Stimulated activated CD8-positive, alpha-beta memory T cell treated with anti-CD3 and anti-CD28 coated beads, Interleukin-15, amount 100 ng/mL, for 1 hour (primary cell): ENCODE data around the gene CRABP2.

ENCODE experiments used
- DNase-seq: peaks from one replicate; pipeline ENCODE4 v3.0.0-alpha.2; 2020; ENCODE audit warnings: low read depth

CRABP2 gene

GRCh38 chr1:156667968-156668709 lies 37.2 kb downstream of the CRABP2 start:
- DNase-seq = no peak

GRCh38 chr1:156667610-156667967 lies 37.8 kb downstream of the CRABP2 start:
- no peak for DNase-seq

- no peak for DNase-seq
Measured at GRCh38 chr1:156666862-156667609, 38.3 kb downstream of the CRABP2 start.

GRCh38 chr1:156665539-156665938 lies 39.8 kb downstream of the CRABP2 start:
- DNase-seq = no peak

GRCh38 chr1:156664767-156665411 lies 40.5 kb downstream of the CRABP2 start:
- DNase-seq = no peak

- DNase-seq = no peak
Measured at GRCh38 chr1:156664046-156664766, 41.2 kb downstream of the CRABP2 start.

GRCh38 chr1:156663178-156663577 lies 42.2 kb downstream of the CRABP2 start:
- DNase-seq = no peak

- DNase-seq = no peak
Measured at GRCh38 chr1:156662800-156663055, 42.7 kb downstream of the CRABP2 start.

- DNase-seq = no peak
Measured at GRCh38 chr1:156662005-156662799, 43.2 kb downstream of the CRABP2 start.

GRCh38 chr1:156660752-156661112 lies 44.7 kb downstream of the CRABP2 start:
- DNase-seq = no peak

GRCh38 chr1:156659988-156660751 lies 45.2 kb downstream of the CRABP2 start:
- peak; percentile 79 for DNase-seq

- DNase-seq = no peak
Measured at GRCh38 chr1:156659661-156659987, 45.8 kb downstream of the CRABP2 start.

- DNase-seq = no peak
Measured at GRCh38 chr1:156658945-156659574, 46.3 kb downstream of the CRABP2 start.

GRCh38 chr1:156658496-156658895 lies 46.9 kb downstream of the CRABP2 start:
- no peak for DNase-seq

- no peak for DNase-seq
Measured at GRCh38 chr1:156657741-156658319, 47.6 kb downstream of the CRABP2 start.

- DNase-seq = peak; percentile 60
Measured at GRCh38 chr1:156656806-156657740, 48.3 kb downstream of the CRABP2 start.

GRCh38 chr1:156655904-156656516 lies 49.4 kb downstream of the CRABP2 start:
- no peak for DNase-seq

- no peak for DNase-seq
Measured at GRCh38 chr1:156655151-156655903, 50.1 kb downstream of the CRABP2 start.
